ENCODE measurements around the gene YPEL1. TPM values are rescaled to one million over a fixed set of nuclear protein-coding genes. Genes with fewer than 3 reads are reported as not detected.
A peak's percentile ranks its signal among the peaks of the same experiment; 100 is the strongest.

Gene YPEL1
- total RNA-seq, 6 experiments from 2014 or later: 1.0 to 11.2 (median 2.7) TPM

DNA sequence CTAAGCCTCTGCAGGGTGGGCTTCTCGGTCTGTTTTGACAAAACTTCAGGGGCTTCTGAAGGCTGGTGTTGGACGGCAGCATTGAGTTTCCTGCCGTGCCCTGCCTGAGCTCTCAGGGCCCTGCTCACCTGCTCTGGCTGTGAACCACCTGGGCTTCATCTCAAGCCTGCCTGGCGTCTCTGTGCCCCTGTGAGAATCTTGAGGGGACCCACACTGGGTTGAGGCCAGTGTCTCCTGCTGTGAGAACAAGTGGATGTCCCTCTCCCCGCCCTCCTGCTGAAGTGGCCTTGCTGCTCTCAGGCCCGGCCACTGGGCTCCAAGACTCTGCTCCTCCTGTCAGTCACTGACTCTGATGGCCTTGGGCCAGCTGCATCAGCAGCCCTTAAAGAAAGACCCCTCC lies 39.5 kb downstream of the YPEL1 start:
- Histone ChIP-seq H3K36me3 (peaks cover 0 to 48% (median 8%) of the 10 kb centered on the region in 4 donors), H3K4me1 (peaks cover 0 to 5% (median 0%) of the 10 kb centered on the region in 4 donors), H3K27me3 (no peaks in the 10 kb centered on the region), H3K27ac (no peak overlapping the region), H3K9me3 (no peaks in the 10 kb centered on the region), H3K4me3 (no peak overlapping the region)
- WGBS (ENCODE audit: insufficient coverage, low coverage, low lambda C conversion rate, missing lambda C conversion rate): no CpG with 5 or more reads among the region's 6 CpGs
- intact Hi-C loops (cut with DNase I): no loop called here
- no peak for TF ChIP-seq POLR2A (IDR thresholded peaks at IDR 0.05)
- TF ChIP-seq, protein P1, sequence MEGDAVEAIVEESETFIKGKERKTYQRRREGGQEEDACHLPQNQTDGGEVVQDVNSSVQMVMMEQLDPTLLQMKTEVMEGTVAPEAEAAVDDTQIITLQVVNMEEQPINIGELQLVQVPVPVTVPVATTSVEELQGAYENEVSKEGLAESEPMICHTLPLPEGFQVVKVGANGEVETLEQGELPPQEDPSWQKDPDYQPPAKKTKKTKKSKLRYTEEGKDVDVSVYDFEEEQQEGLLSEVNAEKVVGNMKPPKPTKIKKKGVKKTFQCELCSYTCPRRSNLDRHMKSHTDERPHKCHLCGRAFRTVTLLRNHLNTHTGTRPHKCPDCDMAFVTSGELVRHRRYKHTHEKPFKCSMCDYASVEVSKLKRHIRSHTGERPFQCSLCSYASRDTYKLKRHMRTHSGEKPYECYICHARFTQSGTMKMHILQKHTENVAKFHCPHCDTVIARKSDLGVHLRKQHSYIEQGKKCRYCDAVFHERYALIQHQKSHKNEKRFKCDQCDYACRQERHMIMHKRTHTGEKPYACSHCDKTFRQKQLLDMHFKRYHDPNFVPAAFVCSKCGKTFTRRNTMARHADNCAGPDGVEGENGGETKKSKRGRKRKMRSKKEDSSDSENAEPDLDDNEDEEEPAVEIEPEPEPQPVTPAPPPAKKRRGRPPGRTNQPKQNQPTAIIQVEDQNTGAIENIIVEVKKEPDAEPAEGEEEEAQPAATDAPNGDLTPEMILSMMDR (IDR thresholded peaks at IDR 0.05): no peak
- ATAC-seq (no peak), DNase-seq (peak in 1 of 3 donors; percentile 16)

- Histone ChIP-seq H3K9me3 (no peaks in the 10 kb centered on the region), H3K4me1 (no peaks in the 10 kb centered on the region), H3K36me3 (peaks cover 0 to 48% (median 8%) of the 10 kb centered on the region in 4 donors), H3K27ac (no peak overlapping the region), H3K27me3 (no peaks in the 10 kb centered on the region), H3K4me3 (no peak overlapping the region)
- DNase-seq: peak in 1 of 3 donors; percentile 46
- WGBS (ENCODE audit: insufficient coverage, low coverage, low lambda C conversion rate, missing lambda C conversion rate): no CpG with 5 or more reads among the region's 6 CpGs
- TF ChIP-seq, protein P1 (IDR thresholded peaks at IDR 0.05): no peak
- TF ChIP-seq POLR2A (IDR thresholded peaks at IDR 0.05): no peak
- no peak for ATAC-seq
- intact Hi-C loops (cut with DNase I): no loop called here
Observed at GRCh38 chr22:21695430-21696085, 40.0 kb downstream of the YPEL1 start.

GRCh38 chr22:21694795-21695429 lies 40.7 kb downstream of the YPEL1 start:
- Histone ChIP-seq H3K9me3 (no peaks in the 10 kb centered on the region), H3K36me3 (peaks cover 0 to 48% (median 8%) of the 10 kb centered on the region in 4 donors), H3K27ac (no peak overlapping the region), H3K4me3 (no peak overlapping the region), H3K4me1 (no peaks in the 10 kb centered on the region), H3K27me3 (no peaks in the 10 kb centered on the region)
- intact Hi-C loops (cut with DNase I): no loop called here
- DNase-seq (no peak), ATAC-seq (peak in 1 of 4 donors; percentile 3)
- WGBS (ENCODE audit: insufficient coverage, low coverage, low lambda C conversion rate, missing lambda C conversion rate): no CpG with 5 or more reads among the region's 20 CpGs
- TF ChIP-seq POLR2A (IDR thresholded peaks at IDR 0.05): no peak
- TF ChIP-seq, protein P1 (IDR thresholded peaks at IDR 0.05): no peak

- peaks cover 0 to 48% (median 8%) of the 10 kb centered on the region in 4 donors for H3K36me3 ChIP-seq
- TF ChIP-seq POLR2A (IDR thresholded peaks at IDR 0.05): no peak
- TF ChIP-seq, protein P1 (IDR thresholded peaks at IDR 0.05): no peak
- intact Hi-C loops (cut with DNase I): no loop called here
- H3K4me3 ChIP-seq: no peak overlapping the region
- no peak overlapping the region for H3K27ac ChIP-seq
- no peaks in the 10 kb centered on the region for H3K9me3 ChIP-seq
- ATAC-seq: no peak
- no peaks in the 10 kb centered on the region for H3K4me1 ChIP-seq
- 69% methylated on average over 4 of the region's 14 CpGs for WGBS (ENCODE audit: insufficient coverage, low coverage, low lambda C conversion rate, missing lambda C conversion rate)
- DNase-seq: no peak
- no peaks in the 10 kb centered on the region for H3K27me3 ChIP-seq
Observed at GRCh38 chr22:21694394-21694793, 41.2 kb downstream of the YPEL1 start.

Data from right lobe of liver (tissue), 6 donors.